ENCODE data around the gene NPPB. TPM values are rescaled to one million over a fixed set of nuclear protein-coding genes. Genes with fewer than 3 reads are reported as not detected.
A peak's percentile ranks its signal among the peaks of the same experiment; 100 is the strongest.

The NPPB gene
- total and polyA plus RNA-seq, 9 of the 15 experiments (the other 6 are each of a cell fraction or from before 2014, with no cell fraction given) = not detected

- TF ChIP-seq AFF1 (IDR thresholded peaks at IDR 0.05; ENCODE audit: low read depth in 1 of 2, partially characterized antibody in 2 of 2) = peak; percentile 81 to 99
- TF ChIP-seq BRD4 (IDR thresholded peaks at IDR 0.05) = peak; percentile 86; the same call in 1 of the 2 replicates
- TF ChIP-seq CBX5 (IDR thresholded peaks at IDR 0.05; ENCODE audit: borderline replicate concordance, low read depth) = 0 out of 2 replicates have a peak, but pooled peaks have one; percentile 8
- no peak for TF ChIP-seq NR1H2 (CRISPR knock-in tag; IDR thresholded peaks at IDR 0.05)
- TF ChIP-seq MLX (CRISPR knock-in tag; conservative IDR thresholded peaks at IDR 0.05) = peak; percentile 76 to 99; a peak in 3 of 4 replicates
- TF ChIP-seq MBD2 (IDR thresholded peaks at IDR 0.05; ENCODE audit: borderline replicate concordance, low read depth) = peak; percentile 96
- peak; percentile 56 for TF ChIP-seq GABPB1 (CRISPR knock-in tag; IDR thresholded peaks at IDR 0.05)
- no peak for TF ChIP-seq ZNF217 (CRISPR knock-in tag; IDR thresholded peaks at IDR 0.05)
- 0 out of 2 replicates have a peak, but pooled peaks have one; percentile 10 for TF ChIP-seq CLOCK (CRISPR knock-in tag; IDR thresholded peaks at IDR 0.05; ENCODE audit: borderline replicate concordance)
- TF ChIP-seq HDAC3 (IDR thresholded peaks at IDR 0.05; ENCODE audit: borderline replicate concordance, partially characterized antibody) = peak; percentile 89
- peak; percentile 75 for TF ChIP-seq ZNF398 (CRISPR knock-in tag; IDR thresholded peaks at IDR 0.05)
- TF ChIP-seq EP300 (IDR thresholded peaks at IDR 0.05; ENCODE audit: low read length) = peak; percentile 86
- peak; percentile 75 for TF ChIP-seq ZNF134 (CRISPR knock-in tag; conservative IDR thresholded peaks at IDR 0.05)
- TF ChIP-seq LCOR (CRISPR knock-in tag; IDR thresholded peaks at IDR 0.05) = peak; percentile 95
- 0 out of 2 replicates have a peak, but pooled peaks have one; percentile 87 for TF ChIP-seq ZNF76 (CRISPR knock-in tag; IDR thresholded peaks at IDR 0.05; ENCODE audit: borderline replicate concordance)
- peak; percentile 32; the same call in 1 of the 2 replicates for TF ChIP-seq HES1 (IDR thresholded peaks at IDR 0.05; ENCODE audit: low read depth)
Observed at GRCh38 chr1:11908095-11908675, 49.4 kb upstream of the NPPB start (continued).

Measured in K562 (cell line).